ENCODE data around the gene CCT7.

CCT7 gene

GRCh38 chr2:73225513-73226360 lies 8.4 kb upstream of the CCT7 start:
- H3K4me3 ChIP-seq (ENCODE audit: low read depth, low read length), result no peak overlapping the region

- H3K4me3 ChIP-seq (ENCODE audit: low read depth, low read length), result no peak overlapping the region
These were observed 7.0 kb upstream of the CCT7 start for GRCh38 chr2:73227086-73227485.

- no peak overlapping the region for H3K4me3 ChIP-seq (ENCODE audit: low read depth, low read length)
These were observed 5.5 kb upstream of the CCT7 start for GRCh38 chr2:73228631-73229030.

- peak overlapping the region; percentile 66 for H3K4me3 ChIP-seq (ENCODE audit: low read depth, low read length)
These were observed 1.5 kb upstream of the CCT7 start for GRCh38 chr2:73232403-73233153.

GRCh38 chr2:73233154-73233931 lies 765 bp upstream of the CCT7 start, which contains the start of gene PRADC1:
TSS of gene PRADC1 (minus strand) at chr2:73233239. CDS start at chr2:73233160, 79 bp downstream.
- H3K4me3 ChIP-seq (ENCODE audit: low read depth, low read length), result peak within 1 kb of the TSS; percentile 95

- H3K4me3 ChIP-seq (ENCODE audit: low read depth, low read length), result peak overlapping the region; percentile 95
These were observed 1.4 kb downstream of the CCT7 start for GRCh38 chr2:73235315-73236028.

- H3K4me3 ChIP-seq (ENCODE audit: low read depth, low read length), result no peak overlapping the region
These were observed 3.1 kb downstream of the CCT7 start for GRCh38 chr2:73237168-73237567.

GRCh38 chr2:73238149-73238548 lies 4.0 kb downstream of the CCT7 start:
- no peak overlapping the region for H3K4me3 ChIP-seq (ENCODE audit: low read depth, low read length)

- H3K4me3 ChIP-seq (ENCODE audit: low read depth, low read length), result no peak overlapping the region
These were observed 4.9 kb downstream of the CCT7 start for GRCh38 chr2:73238976-73239375.

- H3K4me3 ChIP-seq (ENCODE audit: low read depth, low read length), result no peak overlapping the region
These were observed 5.7 kb downstream of the CCT7 start for GRCh38 chr2:73239776-73240175.

GRCh38 chr2:73243884-73244570 lies 9.9 kb downstream of the CCT7 start:
- no peak overlapping the region for H3K4me3 ChIP-seq (ENCODE audit: low read depth, low read length)

GRCh38 chr2:73244580-73244979 lies 10.5 kb downstream of the CCT7 start:
- H3K4me3 ChIP-seq (ENCODE audit: low read depth, low read length), result no peak overlapping the region

GRCh38 chr2:73246850-73247249 lies 12.7 kb downstream of the CCT7 start:
- no peak overlapping the region for H3K4me3 ChIP-seq (ENCODE audit: low read depth, low read length)

- no peak overlapping the region for H3K4me3 ChIP-seq (ENCODE audit: low read depth, low read length)
These were observed 15.5 kb downstream of the CCT7 start for GRCh38 chr2:73249636-73250035.

GRCh38 chr2:73250872-73251846 lies 17.1 kb downstream of the CCT7 start:
- no peak overlapping the region for H3K4me3 ChIP-seq (ENCODE audit: low read depth, low read length)

- no peak overlapping the region for H3K4me3 ChIP-seq (ENCODE audit: low read depth, low read length)
These were observed 18.3 kb downstream of the CCT7 start for GRCh38 chr2:73252238-73253027.

- H3K4me3 ChIP-seq (ENCODE audit: low read depth, low read length), result no peak overlapping the region
These were observed 19.3 kb downstream of the CCT7 start for GRCh38 chr2:73253400-73253799.

- H3K4me3 ChIP-seq (ENCODE audit: low read depth, low read length), result no peak overlapping the region
These were observed 19.8 kb downstream of the CCT7 start for GRCh38 chr2:73253901-73254300.
